Measurements from ENCODE around the gene LBX2. TPM values are rescaled to one million over a fixed set of nuclear protein-coding genes. Genes with fewer than 3 reads are reported as not detected.

LBX2 gene
- total and polyA plus RNA-seq, 4 experiments from 2014 or later: 0.23 to 0.30 TPM; not detected in 2

DNA sequence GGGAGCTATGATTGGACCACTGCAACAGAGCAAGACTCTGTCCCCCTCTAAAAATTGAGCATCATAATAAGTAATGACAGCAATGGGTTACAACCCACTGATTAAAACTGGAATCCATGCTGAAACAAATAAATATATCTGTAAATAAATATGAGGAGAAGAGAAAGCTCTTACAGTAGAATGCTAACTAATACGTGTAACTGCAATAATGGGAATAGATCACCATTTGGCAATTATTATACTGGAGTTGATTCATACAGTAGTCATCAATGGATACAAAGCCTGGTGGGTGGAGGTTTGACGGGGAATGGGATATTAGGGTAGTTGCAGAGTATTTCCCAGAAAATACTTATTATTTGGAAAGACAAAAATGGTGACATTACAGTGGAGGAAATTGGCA, 50.6 kb downstream of the LBX2 start:
- DNase-seq: no peak
- POLR2A ChIA-PET (ENCODE audit: partially characterized antibody): no interaction called here
- CTCF ChIA-PET (ENCODE audit: partially characterized antibody): interaction anchor here (1.0 kb wide), 1 partner anchor 140 kb away, joined by 3 read pairs; no protein-coding TSS in a partner anchor
- peaks cover 3 to 7% of the 10 kb centered on the region in 2 donors for H3K27me3 Mint-ChIP-seq
- Histone ChIP-seq H3K36me3 (ENCODE audit: insufficient read depth, low read length) (no peaks in the 10 kb centered on the region), H3K9me3 (ENCODE audit: control insufficient read depth in 1 of 2, low read length in 2 of 2) (no peaks in the 10 kb centered on the region), H3K4me1 (ENCODE audit: insufficient read depth, low read length) (peaks cover 16% of the 10 kb centered on the region), H3K27ac (ENCODE audit: low read depth, low read length) (no peak overlapping the region), H3K27me3 (ENCODE audit: insufficient read depth, low read length) (no peaks in the 10 kb centered on the region), H3K4me3 (ENCODE audit: low read length in 2 of 2) (no peak overlapping the region)
- no peak overlapping the region for H3K27ac Mint-ChIP-seq
- H3K4me3 Mint-ChIP-seq: no peak overlapping the region
- H3K36me3 Mint-ChIP-seq: no peaks in the 10 kb centered on the region
- intact Hi-C loops (cut with micrococcal nuclease): no loop called here
- H3K9me3 Mint-ChIP-seq: no peaks in the 10 kb centered on the region
- peaks cover 10 to 13% (median 12%) of the 10 kb centered on the region in 4 donors for H3K4me1 Mint-ChIP-seq

Other genes with a start within 250 kb of the LBX2 start
- gene SLC4A5, start 156.2 kb downstream of the LBX2 start, total RNA-seq: 10 to 100 TPM; 10.9 to 11.5 TPM
- 1 to 10 TPM in 1 of 2 donors, under 1 TPM in 1; 0.25 to 3.4 TPM for gene SLC4A5, start 156.2 kb downstream of the LBX2 start, polyA plus RNA-seq
- gene DCTN1, start 119.3 kb downstream of the LBX2 start, total RNA-seq: 100 to 1,000 TPM; 105 to 115 TPM
- 10 to 100 TPM; 24.4 to 78.0 TPM for gene DCTN1, start 119.3 kb downstream of the LBX2 start, polyA plus RNA-seq
- 1 to 10 TPM; 5.3 to 7.5 TPM for gene C2orf81, start 78.0 kb downstream of the LBX2 start, total RNA-seq
- 1 to 10 TPM; 1.5 to 1.6 TPM for gene C2orf81, start 78.0 kb downstream of the LBX2 start, polyA plus RNA-seq
- 10 to 100 TPM; 36.3 to 41.0 TPM for gene WDR54, start 77.9 kb downstream of the LBX2 start, total RNA-seq
- 100 to 1,000 TPM in 1 of 2 donors, 10 to 100 TPM in 1; 56.1 to 107 TPM for gene WDR54, start 77.9 kb downstream of the LBX2 start, polyA plus RNA-seq
- not detected for gene RTKN, start 57.7 kb downstream of the LBX2 start, total RNA-seq
- gene RTKN, start 57.7 kb downstream of the LBX2 start, polyA plus RNA-seq: under 1 TPM in 1 of 2 donors, not detected in 1; 0.14 TPM
- 10 to 100 TPM; 76.4 to 82.8 TPM for gene INO80B, start 44.5 kb downstream of the LBX2 start, total RNA-seq
- 1 to 10 TPM; 4.6 to 7.7 TPM for gene INO80B, start 44.5 kb downstream of the LBX2 start, polyA plus RNA-seq
- gene WBP1, start 41.2 kb downstream of the LBX2 start, total RNA-seq: 100 to 1,000 TPM; 108 to 109 TPM
- 10 to 100 TPM; 38.1 to 41.2 TPM for gene WBP1, start 41.2 kb downstream of the LBX2 start, polyA plus RNA-seq
- 10 to 100 TPM; 92.3 to 94.1 TPM for gene MOGS, start 34.2 kb downstream of the LBX2 start, total RNA-seq
- 10 to 100 TPM; 34.0 to 38.5 TPM for gene MOGS, start 34.2 kb downstream of the LBX2 start, polyA plus RNA-seq
- 10 to 100 TPM; 72.8 to 82.3 TPM for gene MRPL53, start 26.9 kb downstream of the LBX2 start, total RNA-seq
- 100 to 1,000 TPM in 1 of 2 donors, 10 to 100 TPM in 1; 96.5 to 120 TPM for gene MRPL53, start 26.9 kb downstream of the LBX2 start, polyA plus RNA-seq
- gene CCDC142, start 16.6 kb downstream of the LBX2 start, total RNA-seq: 10 to 100 TPM; 63.9 to 67.6 TPM
- 10 to 100 TPM in 1 of 2 donors, 1 to 10 TPM in 1; 3.6 to 10.2 TPM for gene CCDC142, start 16.6 kb downstream of the LBX2 start, polyA plus RNA-seq
- gene TTC31, start 16.5 kb downstream of the LBX2 start, total RNA-seq: 10 to 100 TPM; 43.7 to 46.9 TPM
- gene TTC31, start 16.5 kb downstream of the LBX2 start, polyA plus RNA-seq: 10 to 100 TPM; 17.0 to 19.2 TPM
- 10 to 100 TPM; 31.1 to 42.2 TPM for gene PCGF1, start 8.1 kb upstream of the LBX2 start, total RNA-seq
- gene PCGF1, start 8.1 kb upstream of the LBX2 start, polyA plus RNA-seq: 10 to 100 TPM; 10.4 to 16.7 TPM
- under 1 TPM; 0.52 to 0.53 TPM for gene TLX2, start 14.8 kb upstream of the LBX2 start, total RNA-seq
- gene TLX2, start 14.8 kb upstream of the LBX2 start, polyA plus RNA-seq: under 1 TPM; 0.14 to 0.33 TPM
- gene DQX1, start 26.6 kb upstream of the LBX2 start, total RNA-seq: under 1 TPM; 0.35 to 0.44 TPM
- gene DQX1, start 26.6 kb upstream of the LBX2 start, polyA plus RNA-seq: not detected
- gene AUP1, start 30.1 kb upstream of the LBX2 start, total RNA-seq: 100 to 1,000 TPM; 153 to 158 TPM
- 100 to 1,000 TPM in 1 of 2 donors, 10 to 100 TPM in 1; 91.3 to 123 TPM for gene AUP1, start 30.1 kb upstream of the LBX2 start, polyA plus RNA-seq
- 10 to 100 TPM; 39.8 to 41.1 TPM for gene HTRA2, start 30.3 kb upstream of the LBX2 start, total RNA-seq
- gene HTRA2, start 30.3 kb upstream of the LBX2 start, polyA plus RNA-seq: 10 to 100 TPM; 22.0 to 25.7 TPM
- under 1 TPM; 0.25 to 0.32 TPM for gene LOXL3, start 54.3 kb upstream of the LBX2 start, total RNA-seq
- not detected for gene LOXL3, start 54.3 kb upstream of the LBX2 start, polyA plus RNA-seq
- 10 to 100 TPM; 34.8 to 35.7 TPM for gene DOK1, start 55.1 kb upstream of the LBX2 start, total RNA-seq
- 10 to 100 TPM; 14.2 to 26.8 TPM for gene DOK1, start 55.1 kb upstream of the LBX2 start, polyA plus RNA-seq
- gene M1AP, start 148.7 kb upstream of the LBX2 start, total RNA-seq: not detected
- gene M1AP, start 148.7 kb upstream of the LBX2 start, polyA plus RNA-seq: under 1 TPM in 1 of 2 donors, not detected in 1; 0.47 TPM
- 10 to 100 TPM; 19.5 to 21.6 TPM for gene SEMA4F, start 154.6 kb upstream of the LBX2 start, total RNA-seq
- gene SEMA4F, start 154.6 kb upstream of the LBX2 start, polyA plus RNA-seq: 1 to 10 TPM; 6.8 to 8.1 TPM